ENCODE data around the gene GTPBP1.

The GTPBP1 gene

GRCh38 chr22:38727123-38727522 is 21.4 kb downstream of the GTPBP1 start:
- no peak for DNase-seq

GRCh38 chr22:38727530-38728451 is 22.0 kb downstream of the GTPBP1 start:
- DNase-seq = no peak

GRCh38 chr22:38728871-38729796 is 23.4 kb downstream of the GTPBP1 start:
- no peak for DNase-seq

- no peak for DNase-seq
Observed at GRCh38 chr22:38729946-38730345, 24.2 kb downstream of the GTPBP1 start.

GRCh38 chr22:38730411-38730871 is 24.7 kb downstream of the GTPBP1 start:
- no peak for DNase-seq

- no peak for DNase-seq
Observed at GRCh38 chr22:38731703-38732161, 26.0 kb downstream of the GTPBP1 start.

GRCh38 chr22:38732251-38732815 is 26.6 kb downstream of the GTPBP1 start:
- DNase-seq = no peak

- DNase-seq = peak; percentile 24
Observed at GRCh38 chr22:38733329-38733723, 27.6 kb downstream of the GTPBP1 start.

GRCh38 chr22:38733724-38734381 is 28.1 kb downstream of the GTPBP1 start:
- no peak for DNase-seq

- DNase-seq = no peak
Observed at GRCh38 chr22:38734421-38735100, 28.8 kb downstream of the GTPBP1 start.

- no peak for DNase-seq
Observed at GRCh38 chr22:38735126-38735464, 29.4 kb downstream of the GTPBP1 start.

GRCh38 chr22:38735465-38736256 is 29.9 kb downstream of the GTPBP1 start:
- no peak for DNase-seq

- no peak for DNase-seq
Observed at GRCh38 chr22:38736257-38736570, 30.5 kb downstream of the GTPBP1 start.

GRCh38 chr22:38737302-38738060 is 31.7 kb downstream of the GTPBP1 start:
- DNase-seq = no peak

GRCh38 chr22:38738475-38739070 is 32.8 kb downstream of the GTPBP1 start:
- DNase-seq = no peak

GRCh38 chr22:38739300-38740055 is 33.7 kb downstream of the GTPBP1 start:
- no peak for DNase-seq

GRCh38 chr22:38740116-38740723 is 34.5 kb downstream of the GTPBP1 start:
- DNase-seq = no peak

GRCh38 chr22:38740754-38741153 is 35.0 kb downstream of the GTPBP1 start:
- no peak for DNase-seq

GRCh38 chr22:38741166-38741565 is 35.4 kb downstream of the GTPBP1 start:
- DNase-seq = no peak
